K562 (cell line): ENCODE measurements around the gene PIH1D1. TPM values are rescaled to one million over a fixed set of nuclear protein-coding genes. Genes with fewer than 3 reads are reported as not detected.

Source experiments
- ATAC-seq: fragments of 200-7000 bp; cut with Tn5 transposase; 3 replicates; pipeline ENCODE4 v1.9.1; 2020; ENCODE audit warnings: moderate library complexity
- BruUV-seq: library from RNA; stranded (reverse); fragments of 400-500 nt; replicated peaks from 2 replicates; lab custom pipeline; 2021; lab: Mats Ljungman, UMichigan
- CTCF ChIA-PET: fragments of 300-600 bp; formaldehyde crosslinking; extraction: SDS; loops from one replicate; lab custom pipeline; 2021; ENCODE audit warnings: low intra/inter-chr PET ratio; lab: Yijun Ruan, JAX
- POLR2A ChIA-PET: fragments of 300-600, 350-650 bp; sonication (Branson Sonifier 250); formaldehyde crosslinking; extraction: SDS; loops from one replicate; lab custom pipeline; 2021; ENCODE audit warnings: antibody characterized with exemption, inconsistent platforms; lab: Yijun Ruan, JAX
- DNase-seq, 4 experiments: peaks; one replicate each; pipeline versions ENCODE4 v3.0.0 to v3.0.0-alpha.2; 2011 to 2018; ENCODE audit warnings: low spot score in 3 of 4, mixed read lengths in 3 of 4; ENCODE audit errors: extremely low read depth in 1 of 4
- FAIRE-seq: peaks from 2 replicates; lab custom pipeline; 2011; peaks lifted over from hg19 to GRCh38; lab: Jason Lieb, UNC
- H2AFZ ChIP-seq: 2 replicates; pipeline ENCODE4 v1.6.0; 2011; ENCODE audit warnings: low read depth, low read length, control low read depth, inconsistent platforms
- H3K27ac ChIP-seq: fragments of 200-600 bp; 3 replicates; pipeline ENCODE4 v1.8.0; 2011; ENCODE audit warnings: low read depth, mild to moderate bottlenecking, control low read depth, inconsistent platforms, low read length, moderate library complexity, mixed read lengths; ENCODE audit errors: extremely low read depth
- H3K27me3 ChIP-seq, 2 experiments: fragments of 300-600 bp in 1 of 2; 2 replicates in 1 of 2; 3 replicates in 1 of 2; pipeline versions ENCODE4 v1.6.0 to v1.8.0; 2011; ENCODE audit warnings: inconsistent platforms in 2 of 2, low read length in 2 of 2, mild to moderate bottlenecking in 1 of 2, mixed read lengths in 1 of 2, moderate library complexity in 1 of 2; ENCODE audit not compliant: control insufficient read depth in 2 of 2, insufficient read depth in 2 of 2
- H3K36me3 ChIP-seq: fragments of 300-600 bp; 3 replicates; pipeline ENCODE4 v1.8.0; 2011; ENCODE audit warnings: mild to moderate bottlenecking, low read length, inconsistent platforms; ENCODE audit not compliant: control insufficient read depth, insufficient read depth
- H3K4me1 ChIP-seq, 2 experiments: fragments of 200-600 bp in 1 of 2; replicated peaks in 1 of 2; 2 replicates in 1 of 2; 3 replicates in 1 of 2; pipeline versions ENCODE4 v1.5.1 to v1.8.0; 2011; ENCODE audit warnings: inconsistent platforms in 2 of 2, low read length in 2 of 2, mild to moderate bottlenecking in 1 of 2, mixed read lengths in 1 of 2, moderate library complexity in 1 of 2; ENCODE audit not compliant: control insufficient read depth in 2 of 2, insufficient read depth in 2 of 2
- H3K4me2 ChIP-seq: 2 replicates; pipeline ENCODE4 v1.6.1; 2011; ENCODE audit warnings: low read length, control low read depth, inconsistent platforms, mixed read lengths; ENCODE audit not compliant: insufficient read depth
- H3K4me3 ChIP-seq: fragments of 200-600 bp; sonication (generic), shearing (Covaris generic); 2 replicates; pipeline ENCODE4 v1.5.1; 2016; ENCODE audit warnings: control low read depth, inconsistent platforms
- H3K79me2 ChIP-seq: fragments of 200-600 bp; 3 replicates; pipeline ENCODE4 v1.8.0; 2011; ENCODE audit warnings: low read length, inconsistent platforms; ENCODE audit not compliant: control insufficient read depth, insufficient read depth
- H3K9ac ChIP-seq, 2 experiments: 2 replicates each; pipeline versions ENCODE4 v1.6.0 to v1.6.1; 2011; ENCODE audit warnings: low read depth in 2 of 2, low read length in 2 of 2, control low read depth in 1 of 2, inconsistent platforms in 1 of 2, mild to moderate bottlenecking in 1 of 2, mixed read lengths in 1 of 2; ENCODE audit not compliant: insufficient read depth in 1 of 2
- H3K9me1 ChIP-seq: one replicate; pipeline ENCODE4 v1.6.0; 2011; ENCODE audit warnings: inconsistent platforms, mild to moderate bottlenecking, low read length, moderate library complexity; ENCODE audit not compliant: control insufficient read depth, insufficient read depth
- H3K9me3 ChIP-seq: replicated peaks from 2 replicates; pipeline ENCODE4 v1.5.1; 2011; ENCODE audit warnings: low read depth, low read length, inconsistent platforms; ENCODE audit not compliant: control insufficient read depth, insufficient read depth
- H4K20me1 ChIP-seq: replicated peaks from 2 replicates; pipeline ENCODE4 v1.6.1; 2011; ENCODE audit warnings: low read length, inconsistent platforms, mixed read lengths; ENCODE audit not compliant: control insufficient read depth, insufficient read depth
- BRD4 ChIP-seq: fragments of 200-600 bp; sonication (generic); IDR thresholded peaks from 2 replicates; pipeline ENCODE4 v1.6.1; 2017; ENCODE audit warnings: inconsistent platforms
- BRF2 ChIP-seq: IDR thresholded peaks from 3 replicates; pipeline ENCODE4 v1.6.1; 2011; ENCODE audit warnings: borderline replicate concordance, mild to moderate bottlenecking; ENCODE audit not compliant: insufficient read length, insufficient read depth
- CCNT2 ChIP-seq: IDR thresholded peaks from 2 replicates; pipeline ENCODE4 v1.6.1; 2011; ENCODE audit warnings: borderline replicate concordance, low read depth, mild to moderate bottlenecking, moderate library complexity, mixed read lengths, low read length; ENCODE audit not compliant: insufficient read length; ENCODE audit errors: extremely low read depth
- HSF4 ChIP-seq: fragments of 250-450 bp; sonication (Bioruptor Pico); IDR thresholded peaks from 2 replicates; pipeline ENCODE4 v2.1.2; 2022; ENCODE audit warnings: mild to moderate bottlenecking, moderate library complexity, borderline replicate concordance
- MCM3 ChIP-seq: fragments of 450-650 bp; IDR thresholded peaks from 2 replicates; pipeline ENCODE4 v1.6.1; 2016
- MITF ChIP-seq: IDR thresholded peaks from 2 replicates; pipeline ENCODE4 v1.6.1; 2014; ENCODE audit warnings: antibody characterized with exemption
- PKNOX1 ChIP-seq: fragments of 450-650 bp; IDR thresholded peaks from 2 replicates; pipeline ENCODE4 v1.6.1; 2016
- PURB ChIP-seq: sonication (generic); formaldehyde crosslinking; IDR thresholded peaks from 2 replicates; pipeline ENCODE4 v1.9.0; 2021; ENCODE audit warnings: low read depth, mild to moderate bottlenecking, missing genetic modification reagents
- RBFOX2 ChIP-seq: fragments of 200-400 bp; formaldehyde crosslinking; IDR thresholded peaks from 2 replicates; pipeline ENCODE4 v1.6.1; 2017; ENCODE audit warnings: low read depth, mild to moderate bottlenecking, low read length, moderate library complexity
- RFX7 ChIP-seq: fragments of 250-450 bp; sonication (Bioruptor Pico); IDR thresholded peaks from 2 replicates; pipeline ENCODE4 v1.5.1; 2021; ENCODE audit warnings: mild to moderate bottlenecking
- SETDB1 ChIP-seq: IDR thresholded peaks from one replicate; pipeline ENCODE4 v1.6.1; 2012; ENCODE audit warnings: low read length, control low read depth, inconsistent platforms
- THRA ChIP-seq: fragments of 450-650 bp; IDR thresholded peaks from 2 replicates; pipeline ENCODE4 v1.6.1; 2017; ENCODE audit warnings: mild to moderate bottlenecking, moderate library complexity
- ZFP91 ChIP-seq: sonication (generic); formaldehyde crosslinking; IDR thresholded peaks from 2 replicates; pipeline ENCODE4 v1.8.0; 2022; ENCODE audit warnings: mild to moderate bottlenecking, missing genetic modification reagents
- ZNF212 ChIP-seq: fragments of 450-650 bp; formaldehyde crosslinking; IDR thresholded peaks from 2 replicates; pipeline ENCODE4 v1.4.0; 2020; ENCODE audit warnings: mild to moderate bottlenecking
- ZNF263 ChIP-seq: sonication (generic); formaldehyde crosslinking; IDR thresholded peaks from 2 replicates; pipeline ENCODE4 v1.8.0; 2022; ENCODE audit warnings: mild to moderate bottlenecking, missing genetic modification reagents, borderline replicate concordance
- WGBS: fragments of 100-300 bp; shearing (Covaris generic); methylation state at CpG from one replicate; pipeline ENCODE4 v1.1.6; 2016; ENCODE audit warnings: low coverage, mixed read lengths; ENCODE audit not compliant: insufficient coverage; ENCODE audit errors: missing lambda C conversion rate; 5-methylcytosine and 5-hydroxymethylcytosine counted together
- in situ Hi-C: fragments of 300-500 bp; cut with MboI; formaldehyde crosslinking; loops from 4 replicates; pipeline ENCODE4 v1.15.0; 2018; ENCODE audit warnings: inconsistent platforms, mixed read lengths
- intact Hi-C: fragments of 100-400 bp; cut with micrococcal nuclease; formaldehyde crosslinking; loops from 2 replicates; pipeline ENCODE4 v1.14.2; 2022
- polyA plus RNA-seq, 8 experiments: library from polyadenylated mRNA; depleted of rRNA in 4 of 8; stranded (reverse) in 5 of 8; unstranded in 3 of 8; fragments of >200 nt; fragmentation: Nextera tagmentation in 2 of 8; fragmentation: Illumina TruSeq in 1 of 8; extraction: Ambion mirVana in 2 of 8; extraction: Trizol in 1 of 8; gene quantifications; 2 replicates each; pipeline versions ENCODE4 v1.2.1 to v1.2.3, GENCODE V29; 2011 to 2014; ENCODE audit warnings: inconsistent platforms in 1 of 8, missing spikeins in 1 of 8
- total RNA-seq, 7 experiments: library from RNA; depleted of rRNA in 6 of 7; stranded (reverse); fragments of >200 nt in 6 of 7; fragmentation: Illumina TruSeq in 2 of 7; extraction: Trizol in 2 of 7; gene quantifications; 2 replicates each; pipeline versions ENCODE4 v1.2.1 to v1.2.3, GENCODE V29; 2011 to 2021; ENCODE audit warnings: low replicate concordance in 1 of 7

The PIH1D1 gene
- total and polyA plus RNA-seq, 9 of the 15 experiments (the other 6 are each of a cell fraction or from before 2014, with no cell fraction given): 26.5 to 224 (median 137) TPM

- H3K9me3 ChIP-seq: no peaks in the 10 kb centered on the region
- DNase-seq: peak in 3 of 4 experiments; percentile 4 to 73 (median 26)
- peaks cover 63% of the 10 kb centered on the region for H3K36me3 ChIP-seq
- CTCF ChIA-PET: no interaction called here
- ATAC-seq: peak; percentile 21
- H3K27me3 ChIP-seq: no peaks in the 10 kb centered on the region
- H4K20me1 ChIP-seq: peaks cover 36% of the 10 kb centered on the region
- no peak overlapping the region for H2AFZ ChIP-seq
- 21% methylated on average over 12 of the region's 12 CpGs for WGBS
- intact Hi-C loops: no loop called here
- H3K9ac ChIP-seq: no peak overlapping the region
- POLR2A ChIA-PET: interaction anchor here (0.6 to 1.4 kb wide), 6 partner anchors 9 to 192 kb away, joined by 3 to 5 read pairs (median 4); no protein-coding TSS in a partner anchor
- peaks cover 19 to 26% of the 10 kb centered on the region in 2 experiments; a peak in 4 of 5 replicates for H3K4me1 ChIP-seq
- no TSS peak for BruUV-seq
- H3K4me3 ChIP-seq: no peak overlapping the region
- peak; percentile 66 for FAIRE-seq
- H3K27ac ChIP-seq: peak overlapping the region; percentile 42
- no peak overlapping the region for H3K4me2 ChIP-seq
- H3K79me2 ChIP-seq: peaks cover 54% of the 10 kb centered on the region
- no peaks in the 10 kb centered on the region for H3K9me1 ChIP-seq
- in situ Hi-C loops: loop anchor here (10.0 kb wide), 1 partner anchor 382 kb away; the partner anchor contains the start of genes AKT1S1 and TBC1D17
- TF ChIP-seq ZFP91 (CRISPR knock-in tag): no peak
- no peak for TF ChIP-seq MCM3
- peak; percentile 67 for TF ChIP-seq CCNT2
- peak; percentile 55 for TF ChIP-seq RBFOX2
- no peak for TF ChIP-seq ZNF212
- TF ChIP-seq ZNF263 (CRISPR knock-in tag): no peak
- TF ChIP-seq BRD4: no peak
- TF ChIP-seq SETDB1: no peak
- no peak for TF ChIP-seq HSF4 (CRISPR knock-in tag)
- TF ChIP-seq PURB (CRISPR knock-in tag): no peak
- TF ChIP-seq PKNOX1: no peak
- TF ChIP-seq MITF: no peak
- TF ChIP-seq THRA: no peak
- TF ChIP-seq RFX7: peak; percentile 73
- TF ChIP-seq BRF2: no peak
Measured at GRCh38 chr19:49492573-49493405, 41.2 kb upstream of the PIH1D1 start.
